GM21526 (cell line): ENCODE results near the gene GRK1.
"Not testable (repeated sequence)": the region's sequence is repeated elsewhere in the genome, so short reads cannot be mapped to it uniquely, and the experiment has no call there.

Source experiments
- ATAC-seq: cut with Tn5 transposase; IDR thresholded peaks from one replicate; pipeline ENCODE4 v1.9.1; 2021; ENCODE audit warnings: moderate library complexity; ENCODE audit not compliant: unreplicated experiment, low FRiP score

The GRK1 gene

DNA sequence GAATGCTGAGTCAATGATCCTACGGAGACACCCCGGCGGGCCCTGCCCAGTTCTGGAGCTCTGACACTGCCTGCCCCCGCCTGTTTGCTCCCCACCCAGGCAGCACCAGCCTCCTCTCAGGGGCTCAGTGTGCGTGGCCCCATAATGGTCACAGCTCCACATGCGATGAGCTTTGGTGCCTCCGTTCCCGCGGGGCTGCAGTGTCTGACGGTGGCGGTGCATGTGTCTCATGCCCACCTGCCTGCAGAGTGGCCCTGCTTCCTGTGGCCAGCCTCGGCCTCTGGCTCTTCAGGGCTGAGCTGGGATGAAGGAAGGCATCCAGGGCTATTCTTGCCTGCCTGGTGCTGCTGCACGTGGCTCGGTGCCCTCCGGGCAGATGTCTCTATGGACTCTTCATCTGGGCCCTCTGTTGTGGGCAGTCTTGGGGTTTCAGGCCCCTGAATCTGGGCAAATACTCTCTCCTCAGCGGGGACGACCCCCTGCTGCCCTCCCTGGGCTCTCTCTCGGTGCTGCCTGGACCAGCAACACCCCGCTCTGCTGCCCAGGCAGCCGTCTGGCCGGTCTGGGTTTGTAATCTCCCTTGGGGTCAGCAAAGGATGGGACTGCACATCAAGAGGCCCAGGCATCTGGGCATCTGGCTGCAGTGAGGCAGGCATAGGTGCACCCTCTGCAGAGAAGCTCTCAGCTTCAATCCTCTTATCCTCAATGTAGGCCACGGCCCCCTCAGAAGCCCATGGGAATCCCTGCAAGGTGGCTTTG is 72.7 kb downstream of the GRK1 start:
- no peak for ATAC-seq

DNA sequence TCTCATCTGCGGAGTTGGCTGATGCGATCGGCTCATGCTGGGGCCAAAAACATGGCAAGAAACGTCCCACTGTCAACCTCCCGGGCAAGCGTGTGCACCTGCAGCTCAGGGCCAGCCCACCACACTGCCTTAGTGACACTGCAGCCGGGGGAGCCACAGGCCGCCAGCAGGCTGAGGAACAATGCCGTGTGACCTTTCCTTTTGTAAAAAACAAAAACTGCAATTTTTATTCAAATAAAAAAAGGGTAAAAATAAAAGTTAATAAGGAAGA is 73.2 kb downstream of the GRK1 start:
- ATAC-seq = no peak

DNA sequence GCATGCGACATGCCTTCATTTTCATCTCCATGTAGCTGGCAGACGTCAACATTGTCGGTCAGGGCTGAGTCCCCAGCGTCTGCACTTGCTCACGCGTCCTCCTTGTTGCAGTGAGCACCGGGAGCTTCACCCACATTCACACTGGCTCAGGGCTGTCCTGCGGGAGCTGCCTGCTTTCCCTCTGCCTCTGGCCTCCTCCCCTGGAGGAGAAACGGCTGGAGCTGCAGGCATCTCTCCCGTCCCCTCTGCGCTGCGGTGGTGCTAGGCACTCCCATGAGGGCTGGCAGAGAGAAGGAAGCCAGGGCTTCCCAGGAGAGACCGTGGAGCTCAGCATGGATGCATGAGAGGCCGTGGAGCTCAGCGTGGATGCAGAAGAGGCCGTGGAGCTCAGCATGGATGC is 73.6 kb downstream of the GRK1 start:
- no peak for ATAC-seq

DNA sequence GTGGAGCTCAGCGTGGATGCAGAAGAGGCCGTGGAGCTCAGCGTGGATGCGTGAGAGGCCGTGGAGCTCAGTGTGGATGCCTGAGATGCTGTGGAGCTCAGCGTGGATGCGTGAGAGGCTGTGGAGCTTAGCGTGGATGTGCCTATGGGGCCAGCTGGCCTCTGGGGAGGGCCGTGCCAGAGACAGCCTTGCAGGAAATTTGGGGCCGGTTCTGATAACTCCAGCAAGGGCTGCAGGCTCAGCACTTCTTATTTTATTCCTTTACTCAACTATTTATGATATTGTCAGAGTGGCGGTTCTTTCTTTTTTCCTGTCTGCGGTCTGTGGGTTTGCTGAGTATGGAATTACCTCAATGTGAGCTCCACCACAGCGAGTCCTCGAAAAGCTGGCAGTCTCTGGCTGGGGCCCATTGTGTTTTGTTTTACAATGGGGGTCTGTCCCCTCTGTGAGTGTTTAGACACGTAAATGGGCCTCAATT is 74.2 kb downstream of the GRK1 start:
- no peak for ATAC-seq

DNA sequence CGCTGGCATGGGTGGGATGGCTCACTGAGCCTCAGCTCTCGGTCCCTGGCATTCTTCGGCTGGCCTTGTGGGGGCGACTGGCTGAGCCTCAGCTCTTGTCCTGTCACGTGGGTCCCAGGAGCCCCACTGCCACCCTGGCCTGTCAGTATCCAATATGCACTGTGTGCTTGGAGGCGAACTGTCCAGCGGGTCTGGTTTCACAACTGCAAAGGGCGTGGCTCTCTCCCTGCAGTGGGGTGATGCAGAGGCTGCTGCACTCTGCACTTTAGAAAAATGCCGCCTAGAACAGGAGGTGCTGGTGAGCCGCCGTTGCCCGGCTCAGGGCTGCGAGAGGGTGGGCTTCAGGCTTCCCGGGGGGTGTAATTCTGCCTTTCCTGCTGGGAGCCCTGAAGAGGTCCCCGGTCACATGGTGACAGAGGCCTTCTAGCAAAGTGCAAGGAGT is 75.0 kb downstream of the GRK1 start:
- no peak for ATAC-seq

DNA sequence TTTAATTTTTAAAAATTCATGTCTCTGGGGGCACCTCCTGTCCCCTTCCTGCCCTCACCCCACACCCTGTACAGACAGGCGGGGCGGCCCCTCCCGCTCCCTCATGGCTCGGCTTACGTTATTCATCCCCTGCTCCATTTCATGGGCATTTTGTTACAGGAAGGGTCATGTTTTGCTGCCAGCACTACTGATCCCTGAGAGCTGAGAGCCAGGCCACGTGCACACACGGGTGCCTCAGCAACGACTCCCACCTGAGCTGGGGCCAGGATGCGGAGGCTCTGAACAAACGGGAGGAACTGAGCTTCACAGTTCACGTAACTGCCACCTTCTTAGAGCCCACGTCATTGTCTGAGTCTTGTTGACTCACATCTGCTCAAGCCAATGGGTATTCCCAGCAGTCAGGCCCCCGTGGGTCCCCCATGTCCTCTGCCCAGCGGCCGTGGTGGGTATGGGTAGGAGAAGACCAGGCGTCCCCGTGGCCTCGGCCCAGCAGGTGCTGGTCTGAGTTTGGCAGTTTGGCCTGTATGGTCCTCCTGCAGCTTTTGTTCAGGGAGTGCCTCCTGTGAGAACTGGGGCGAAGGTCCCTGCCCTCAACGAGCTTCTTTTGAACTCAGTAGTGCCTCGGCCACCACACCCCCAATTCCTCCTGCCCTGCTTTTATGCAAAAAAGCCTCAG is 75.6 kb downstream of the GRK1 start:
- no peak for ATAC-seq

DNA sequence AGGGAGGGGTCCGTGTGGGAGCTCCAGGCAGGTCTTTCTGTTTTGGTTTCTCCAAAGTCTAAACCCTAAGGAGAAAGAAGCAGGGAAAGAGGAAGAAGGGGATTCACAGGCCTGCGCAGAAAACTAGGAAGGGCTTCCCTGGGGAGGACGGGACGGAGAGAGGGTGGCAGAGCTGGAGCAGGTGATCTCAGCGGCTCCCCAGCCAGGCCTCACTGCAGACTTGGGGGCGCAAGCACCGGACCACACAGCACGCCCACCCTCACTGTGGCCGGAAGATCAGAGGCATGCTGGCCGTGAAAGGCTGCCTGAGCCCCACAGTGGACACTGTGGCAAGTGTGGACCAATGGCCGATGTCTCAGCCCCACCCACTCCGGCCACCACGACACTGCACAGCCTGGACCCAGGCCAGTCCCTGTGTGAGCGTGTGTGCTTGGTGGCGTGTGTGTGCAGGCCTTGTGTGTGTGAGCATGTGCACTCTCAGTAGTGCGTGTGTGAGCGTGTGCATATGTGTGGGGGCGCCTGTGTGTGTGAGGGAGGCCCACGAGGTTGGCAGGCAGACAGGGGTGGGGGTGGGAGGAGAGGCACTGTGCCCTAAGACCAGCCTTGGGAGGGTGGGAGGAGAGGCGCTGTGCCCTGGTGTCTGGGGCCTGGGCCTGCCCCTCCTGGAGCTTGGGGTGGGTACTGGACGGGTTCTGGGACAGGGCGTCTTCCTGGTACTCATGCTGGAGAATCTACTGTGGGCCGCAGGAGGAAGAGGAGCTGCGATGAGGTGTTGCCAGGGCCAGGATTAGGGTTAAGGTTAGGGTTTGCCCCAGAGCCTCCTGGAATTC is 76.6 kb downstream of the GRK1 start:
- no peak for ATAC-seq

DNA sequence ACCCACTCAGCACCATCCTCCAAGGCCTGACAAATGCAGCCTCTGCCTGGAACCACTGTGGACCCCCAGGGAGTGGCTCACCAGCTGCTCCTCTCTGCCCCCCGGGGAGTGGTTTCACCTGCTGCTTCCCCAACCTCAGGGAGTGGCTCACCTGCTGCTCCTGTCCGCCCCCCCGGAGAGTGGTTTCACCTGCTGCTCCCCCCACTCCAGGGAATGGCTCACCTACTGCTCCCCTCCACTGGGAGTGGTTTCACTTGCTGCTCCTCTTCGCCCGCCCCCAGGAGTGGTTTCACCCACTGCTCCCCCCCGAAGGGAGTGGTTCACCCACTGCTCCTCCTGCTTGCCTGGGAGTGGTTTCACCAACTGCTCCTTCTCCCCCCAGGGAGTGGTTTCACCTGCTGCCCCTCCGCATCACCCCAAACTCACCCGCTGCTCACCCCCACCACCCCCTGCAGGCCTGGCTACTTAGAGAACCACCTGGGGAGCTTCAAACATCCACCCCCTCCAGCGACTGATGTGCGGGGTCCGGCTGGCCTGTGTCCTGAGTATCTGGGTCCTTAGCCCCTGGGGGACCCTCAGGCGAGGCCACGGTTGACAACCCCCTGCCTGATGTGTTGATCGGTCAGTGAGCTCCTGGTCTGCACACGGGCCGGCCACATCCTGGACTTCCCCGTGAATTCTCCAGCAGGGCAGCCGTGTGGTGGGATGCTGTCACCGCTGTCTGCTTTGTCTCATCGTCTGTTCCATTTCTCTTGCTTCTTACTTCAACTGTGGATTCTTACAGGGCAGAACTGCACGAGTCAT is 77.4 kb downstream of the GRK1 start:
- ATAC-seq = no peak

DNA sequence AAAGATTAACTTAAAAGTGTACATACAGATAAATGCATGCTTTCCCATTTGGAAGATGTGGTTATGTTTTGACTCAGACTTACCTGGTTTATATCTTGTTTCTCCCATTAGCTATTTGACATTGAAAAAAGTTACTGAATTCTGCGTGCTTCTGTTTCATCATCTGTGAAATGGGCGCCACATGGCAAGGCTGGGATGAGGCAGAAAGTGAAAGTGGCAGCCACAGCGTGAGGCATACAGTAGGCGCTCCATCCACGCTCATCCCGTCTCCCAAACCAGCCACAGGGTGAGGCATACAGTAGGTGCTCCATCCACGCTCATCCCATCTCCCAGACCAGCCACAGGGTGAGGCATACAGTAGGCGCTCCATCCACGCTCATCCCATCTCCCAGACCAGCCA is 78.0 kb downstream of the GRK1 start:
- ATAC-seq = no peak

DNA sequence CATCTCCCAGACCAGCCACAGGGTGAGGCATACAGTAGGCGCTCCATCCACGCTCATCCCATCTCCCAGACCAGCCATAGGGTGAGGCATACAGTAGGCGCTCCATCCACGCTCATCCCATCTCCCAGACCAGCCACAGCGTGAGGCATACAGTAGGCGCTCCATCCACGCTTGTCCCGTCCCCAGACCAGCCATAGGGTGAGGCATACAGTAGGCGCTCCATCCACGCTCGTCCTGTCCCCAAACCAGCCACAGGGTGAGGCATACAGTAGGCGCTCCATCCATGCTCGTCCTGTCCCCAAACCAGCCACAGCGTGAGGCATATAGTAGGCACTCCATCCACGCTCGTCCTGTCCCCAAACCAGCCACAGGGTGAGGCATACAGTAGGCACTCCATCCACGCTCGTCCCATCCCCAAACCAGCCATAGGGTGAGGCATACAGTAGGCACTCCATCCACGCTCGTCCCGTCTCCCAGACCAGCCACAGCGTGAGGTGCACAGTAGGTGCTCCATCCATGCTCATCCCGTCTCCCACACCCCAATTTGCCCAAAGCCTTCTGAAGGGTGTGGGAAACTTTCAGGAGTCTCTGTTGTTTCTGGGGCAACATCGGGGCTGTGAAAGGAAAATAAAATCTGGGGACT is 78.6 kb downstream of the GRK1 start:
- not testable (repeated sequence) for ATAC-seq

DNA sequence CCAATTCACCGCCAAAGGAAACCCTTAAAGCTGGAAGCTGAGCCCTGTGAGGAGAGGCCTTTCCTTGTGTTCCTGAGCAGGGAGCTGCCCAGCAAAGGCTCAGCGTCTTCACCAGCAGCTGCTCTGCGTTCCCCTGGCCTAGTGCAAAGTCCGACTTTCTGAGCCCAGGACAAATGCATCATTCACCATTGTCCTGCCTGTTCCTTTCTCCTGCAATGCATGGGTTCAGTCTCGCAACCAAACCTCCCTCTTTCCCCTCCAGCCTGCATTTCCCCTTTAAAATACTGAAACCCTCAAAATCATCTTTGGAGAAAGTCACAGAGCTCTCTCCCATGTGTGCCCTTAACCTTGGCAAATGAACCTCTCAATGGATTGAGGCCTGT is 79.1 kb downstream of the GRK1 start:
- no peak for ATAC-seq

DNA sequence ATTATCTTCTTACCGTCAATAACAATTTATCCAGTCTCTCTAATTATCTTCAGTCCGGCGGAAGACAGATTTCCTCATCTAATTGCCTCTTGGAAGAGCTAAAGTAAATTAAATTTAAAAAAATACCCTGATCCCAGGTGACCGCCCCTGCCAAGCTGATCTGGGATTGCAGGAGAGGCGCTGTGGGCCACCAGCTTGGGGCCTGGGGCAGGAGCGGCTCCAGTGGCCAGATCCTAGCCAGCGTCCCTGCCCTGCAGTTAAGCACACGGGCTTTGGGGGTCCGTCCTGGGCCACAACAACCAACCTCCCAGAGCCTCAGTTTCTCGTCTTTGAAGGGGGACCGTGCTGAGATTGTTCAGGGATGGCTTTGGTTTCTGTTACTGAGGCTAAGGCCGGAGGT is 79.7 kb downstream of the GRK1 start:
- ATAC-seq = no peak

DNA sequence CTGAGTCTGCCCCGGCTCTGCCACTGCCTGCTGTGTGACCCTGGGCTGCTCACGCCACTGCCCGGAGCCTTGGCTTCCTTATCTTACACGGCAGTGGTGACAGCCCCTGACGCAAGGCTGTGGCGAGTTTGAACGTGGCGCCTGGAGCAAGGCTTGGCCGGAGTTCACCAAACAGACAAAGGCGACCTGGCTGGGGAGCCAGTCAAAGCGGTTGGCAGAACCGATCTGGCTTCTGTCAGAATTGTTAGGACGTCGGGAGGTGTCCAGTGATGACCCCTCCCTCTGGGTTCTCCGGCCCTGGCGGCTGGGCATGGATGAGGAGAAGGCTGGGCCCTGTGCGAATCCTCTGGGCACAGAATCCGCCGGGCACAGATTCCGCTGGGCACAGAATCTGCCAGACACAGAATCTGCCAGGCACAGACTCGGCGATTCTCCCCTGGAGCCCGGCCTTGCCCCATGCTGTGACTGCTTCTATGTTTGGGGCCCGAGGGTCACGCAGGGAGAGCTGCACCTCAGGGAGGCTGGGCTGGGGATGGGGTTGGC is 80.3 kb downstream of the GRK1 start:
- ATAC-seq = no peak

DNA sequence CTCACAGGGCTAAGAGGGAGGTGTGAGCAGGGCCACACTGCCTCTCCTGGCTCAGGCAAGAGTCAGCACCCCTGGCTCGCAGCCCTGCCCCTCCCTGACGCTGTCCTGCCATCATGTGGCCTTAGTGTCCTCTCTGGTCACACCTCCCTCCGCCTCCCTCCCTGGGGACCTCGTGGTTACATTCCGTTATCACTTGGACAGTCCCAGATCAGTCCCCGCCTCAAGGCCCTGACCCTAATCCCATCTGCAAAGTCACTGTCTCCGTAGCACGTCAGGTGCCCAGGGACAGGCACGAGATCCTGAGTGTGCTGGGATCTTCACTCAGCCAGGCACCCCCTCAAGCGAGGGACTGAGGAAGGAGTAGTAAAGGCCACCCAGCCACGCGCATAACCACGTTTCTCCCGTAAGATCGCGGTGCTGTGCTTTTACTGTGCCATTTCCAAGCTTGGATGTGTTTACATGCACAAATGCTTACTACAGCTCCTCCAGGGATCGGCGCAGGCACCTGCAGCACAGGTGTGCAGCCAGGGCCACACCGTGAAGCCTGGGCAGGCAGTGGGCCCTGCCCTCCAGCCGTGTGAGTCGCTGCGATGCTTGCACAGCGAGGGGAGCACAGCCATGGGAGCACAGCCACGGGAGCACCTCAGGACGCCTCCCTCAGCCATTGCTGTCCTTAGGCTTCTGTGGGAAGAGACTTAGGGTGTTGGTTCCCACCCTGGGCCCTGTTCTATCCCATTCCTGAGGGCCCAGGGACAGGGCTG is 81.3 kb downstream of the GRK1 start:
- no peak for ATAC-seq

DNA sequence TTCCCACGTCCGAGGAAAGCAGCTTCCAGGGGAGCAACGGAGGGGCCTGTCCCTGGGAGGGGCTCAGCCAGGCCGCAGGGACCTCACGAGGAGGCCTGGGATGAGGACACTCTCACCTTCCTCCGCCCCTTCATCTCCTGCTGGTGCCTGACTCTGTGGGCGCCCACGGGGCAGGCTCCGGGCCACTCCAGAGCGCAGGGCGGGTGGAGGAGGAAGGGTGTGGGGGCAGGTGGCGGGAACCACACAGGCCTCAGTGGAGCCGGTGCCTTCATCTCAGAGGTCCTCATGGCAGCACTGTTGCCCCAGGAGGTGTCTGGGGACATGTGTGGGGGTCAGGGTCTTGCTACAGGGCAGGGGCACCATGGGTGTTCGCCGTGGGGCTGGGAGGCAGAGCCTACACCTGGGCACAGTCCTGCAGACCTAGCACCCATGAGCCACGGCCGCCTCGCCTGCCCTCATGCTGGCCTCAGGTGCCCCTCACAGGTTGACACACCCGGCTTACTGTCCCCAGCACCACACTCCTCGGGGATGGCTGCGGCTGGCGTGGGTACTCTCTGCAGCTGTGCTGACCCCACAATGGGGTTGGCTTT is 81.9 kb downstream of the GRK1 start:
- no peak for ATAC-seq

DNA sequence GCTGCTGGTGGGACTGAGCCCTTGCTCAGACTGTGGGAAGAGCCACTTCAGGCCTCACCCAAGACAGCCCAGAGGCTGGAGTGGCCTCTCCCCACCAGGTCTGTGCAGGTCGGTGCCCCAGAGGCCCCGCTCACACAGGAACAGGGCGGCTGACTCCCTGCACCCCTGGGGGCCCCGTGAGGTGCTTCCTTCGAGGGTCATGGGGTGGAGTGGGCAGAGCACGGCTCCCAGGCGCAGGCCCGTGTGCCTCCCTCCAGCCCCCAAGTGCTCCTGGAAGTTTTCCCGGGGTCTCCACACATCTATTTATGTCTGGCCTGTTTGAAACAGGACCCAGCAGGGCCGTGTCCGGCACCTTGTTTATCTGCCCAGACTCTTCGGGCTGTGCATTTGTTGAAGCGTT is 82.5 kb downstream of the GRK1 start:
- no peak for ATAC-seq

DNA sequence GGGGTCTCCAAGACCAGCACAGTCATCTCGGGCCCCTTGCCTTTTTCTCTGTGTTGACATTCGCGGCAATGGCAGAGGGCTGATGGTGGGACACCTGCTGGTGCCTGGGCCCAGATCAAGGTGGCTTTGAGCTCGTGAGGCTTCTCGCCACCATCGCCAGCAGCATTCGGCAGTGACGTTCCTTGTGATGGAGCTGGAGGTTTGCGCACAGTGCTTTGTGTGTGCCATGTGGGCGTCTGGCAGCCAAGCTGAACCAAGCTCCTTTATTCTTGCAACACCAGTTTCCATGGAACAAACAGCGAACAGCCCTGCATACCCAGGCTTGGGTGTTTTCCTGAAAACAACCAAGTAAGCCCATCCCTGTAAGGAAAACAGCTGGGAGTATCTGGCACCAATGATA is 82.9 kb downstream of the GRK1 start:
- no peak for ATAC-seq

DNA sequence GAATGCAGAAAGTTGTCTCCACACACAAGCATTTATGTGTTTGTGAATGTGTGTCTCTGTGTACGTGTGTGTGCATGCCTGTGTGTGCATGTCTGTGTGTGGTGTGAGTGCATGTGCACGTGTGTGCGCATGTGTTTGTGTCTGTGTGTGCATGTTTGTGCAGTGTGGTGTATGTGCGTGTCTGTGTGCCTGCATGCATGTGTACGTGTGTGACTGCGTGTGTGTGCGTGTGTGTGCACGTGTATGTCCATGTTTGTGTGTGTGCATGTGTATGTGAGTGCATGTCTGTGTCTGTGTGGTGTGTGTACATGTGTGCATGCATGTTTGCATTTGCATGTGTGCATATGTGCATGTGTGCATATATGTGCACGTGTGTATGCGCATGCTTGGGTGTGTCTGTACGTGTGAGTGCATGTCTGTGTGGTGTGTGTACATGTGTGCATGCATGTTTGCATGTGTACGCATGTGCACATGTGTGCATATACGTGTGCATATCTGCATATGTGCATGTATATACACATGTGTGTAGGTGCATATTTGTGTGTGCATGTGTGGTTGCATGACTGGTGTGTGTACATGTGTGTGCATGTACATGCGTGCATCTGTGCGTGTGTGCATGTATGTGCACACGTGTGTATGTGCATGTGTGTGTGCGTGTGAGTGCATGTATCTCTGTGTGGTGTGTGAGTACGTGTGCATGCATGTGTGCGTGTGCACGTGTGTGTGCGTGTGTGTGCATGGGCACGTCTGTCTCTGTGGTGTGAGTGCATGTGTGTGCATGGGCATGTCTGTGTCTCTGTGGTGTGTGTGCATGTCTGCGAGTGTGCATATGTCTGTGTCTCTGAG is 83.8 kb downstream of the GRK1 start:
- ATAC-seq = no peak
